Measurements from ENCODE around the gene IGHMBP2. TPM values are rescaled to one million over a fixed set of nuclear protein-coding genes. Genes with fewer than 3 reads are reported as not detected.
"Not testable (repeated sequence)": the region's sequence is repeated elsewhere in the genome, so short reads cannot be mapped to it uniquely, and the experiment has no call there.

Gene IGHMBP2
- 8.6 and 9.2 TPM in 2 replicates for total RNA-seq (2012; rRNA removed)

- Histone ChIP-seq H3K4me3 (ENCODE audit: low read length) (peak within 1 kb of the TSS; percentile 97), H3K9ac (ENCODE audit: low read depth, low read length) (peak within 1 kb of the TSS; percentile 94), H3K9me3 (replicated peaks; ENCODE audit: low read length) (no peaks in the 10 kb centered on the region), H3K4me2 (ENCODE audit: low read length) (peak within 1 kb of the TSS; percentile 92), H3K4me1 (ENCODE audit: control insufficient read depth, insufficient read depth, low read length) (peaks cover 15% of the 10 kb centered on the region), H3K27me3 (ENCODE audit: control insufficient read depth, insufficient read depth, low read length) (no peaks in the 10 kb centered on the region), H3K36me3 (ENCODE audit: insufficient read depth, low read length) (peaks cover 16% of the 10 kb centered on the region)
Observed at GRCh38 chr11:68903288-68904247, at the start of gene IGHMBP2, which contains the start of gene MRPL21. Gene IGHMBP2 (plus strand): TSS chr11:68903891. CDS start chr11:68903953, 62 bp downstream. Gene MRPL21 (minus strand): TSS chr11:68903832. CDS start chr11:68903810, 22 bp downstream.

DNA sequence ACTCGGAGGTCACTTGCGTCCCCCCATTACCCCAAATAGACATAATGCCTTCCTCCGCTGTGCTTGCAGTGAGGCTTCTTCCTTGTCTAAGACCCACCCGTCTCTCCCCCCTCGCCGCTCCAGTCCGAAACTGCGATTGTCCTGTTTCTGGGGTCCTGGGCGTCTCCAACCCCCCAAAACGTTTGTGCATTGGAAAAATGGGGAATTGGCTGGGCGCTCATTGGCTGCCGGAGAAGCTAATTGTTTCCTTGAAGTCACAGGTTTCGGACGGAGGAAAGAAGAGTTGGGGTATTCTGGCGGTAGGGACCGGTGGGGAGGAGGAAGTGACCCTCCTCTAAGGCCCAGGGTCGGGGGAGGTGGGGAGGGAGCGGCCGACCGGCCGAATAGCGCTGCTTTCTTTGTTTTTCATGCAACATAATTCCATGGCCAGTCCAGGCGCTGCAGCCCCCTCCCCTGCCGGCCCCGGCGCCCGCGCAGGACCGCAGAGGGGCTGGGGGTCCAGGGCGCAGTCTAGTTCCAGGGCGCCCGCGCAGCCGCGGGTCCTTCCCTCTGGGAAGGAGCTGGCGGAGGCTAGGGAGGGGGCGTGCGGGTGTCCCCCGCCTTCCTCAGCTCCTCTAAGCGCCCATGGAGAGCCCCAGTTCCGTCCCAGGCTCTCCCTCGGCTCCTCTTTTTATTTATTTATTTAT, 49.3 kb upstream of the IGHMBP2 start:
- no peak overlapping the region for H3K9ac ChIP-seq (ENCODE audit: low read depth, low read length)
- H3K4me1 ChIP-seq (ENCODE audit: control insufficient read depth, insufficient read depth, low read length): peaks cover 6% of the 10 kb centered on the region
- no peak overlapping the region for H3K4me3 ChIP-seq (ENCODE audit: low read length)
- no peaks in the 10 kb centered on the region for H3K9me3 ChIP-seq (replicated peaks; ENCODE audit: low read length)
- peaks cover 42% of the 10 kb centered on the region for H3K27me3 ChIP-seq (ENCODE audit: control insufficient read depth, insufficient read depth, low read length)
- no peaks in the 10 kb centered on the region for H3K36me3 ChIP-seq (ENCODE audit: insufficient read depth, low read length)
- peak overlapping the region; percentile 89 for H3K4me2 ChIP-seq (ENCODE audit: low read length)

- Histone ChIP-seq H3K9me3 (replicated peaks; ENCODE audit: low read length) (no peaks in the 10 kb centered on the region), H3K36me3 (ENCODE audit: insufficient read depth, low read length) (no peaks in the 10 kb centered on the region), H3K4me3 (ENCODE audit: low read length) (peak overlapping the region; percentile 69), H3K9ac (ENCODE audit: low read depth, low read length) (peak overlapping the region; percentile 46), H3K4me1 (ENCODE audit: control insufficient read depth, insufficient read depth, low read length) (peaks cover 6% of the 10 kb centered on the region), H3K27me3 (ENCODE audit: control insufficient read depth, insufficient read depth, low read length) (peaks cover 42% of the 10 kb centered on the region), H3K4me2 (ENCODE audit: low read length) (peak overlapping the region; percentile 89)
Observed at GRCh38 chr11:68855205-68855981, 48.3 kb upstream of the IGHMBP2 start.

DNA sequence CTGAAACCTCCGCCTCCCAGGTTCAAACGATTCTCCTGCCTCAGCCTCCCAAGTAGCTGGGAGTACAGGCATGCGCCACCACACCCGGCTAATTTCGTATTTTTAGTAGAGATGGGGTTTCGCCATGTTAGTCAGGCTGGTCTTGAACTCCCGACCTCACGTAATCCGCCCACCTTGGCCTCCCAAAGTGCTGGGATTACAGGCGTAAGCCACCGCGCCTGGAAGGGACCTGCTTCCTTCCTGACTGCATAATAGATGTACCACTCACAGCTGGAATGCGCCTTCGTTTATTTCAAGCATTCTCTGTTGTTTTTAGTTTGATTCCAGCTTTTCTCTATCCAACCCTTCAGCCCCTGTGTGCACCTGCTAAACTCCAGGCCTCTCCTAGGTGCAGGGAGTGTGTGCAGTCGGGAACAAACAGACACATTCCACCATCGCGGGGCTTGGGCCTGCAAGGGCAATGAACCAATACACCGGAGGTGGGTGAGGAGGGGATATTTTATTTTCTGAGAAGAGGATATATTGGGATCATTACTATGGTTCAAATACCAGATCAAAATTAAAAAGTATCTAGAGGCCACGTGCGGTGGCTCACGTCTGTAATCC, 47.2 kb upstream of the IGHMBP2 start:
- H3K9me3 ChIP-seq (replicated peaks; ENCODE audit: low read length); H3K4me3 ChIP-seq (ENCODE audit: low read length); H3K4me2 ChIP-seq (ENCODE audit: low read length); H3K9ac ChIP-seq (ENCODE audit: low read depth, low read length); H3K36me3 ChIP-seq (ENCODE audit: insufficient read depth, low read length); H3K4me1 ChIP-seq (ENCODE audit: control insufficient read depth, insufficient read depth, low read length): not testable (repeated sequence)
- peaks cover 35% of the 10 kb centered on the region for H3K27me3 ChIP-seq (ENCODE audit: control insufficient read depth, insufficient read depth, low read length)

DNA sequence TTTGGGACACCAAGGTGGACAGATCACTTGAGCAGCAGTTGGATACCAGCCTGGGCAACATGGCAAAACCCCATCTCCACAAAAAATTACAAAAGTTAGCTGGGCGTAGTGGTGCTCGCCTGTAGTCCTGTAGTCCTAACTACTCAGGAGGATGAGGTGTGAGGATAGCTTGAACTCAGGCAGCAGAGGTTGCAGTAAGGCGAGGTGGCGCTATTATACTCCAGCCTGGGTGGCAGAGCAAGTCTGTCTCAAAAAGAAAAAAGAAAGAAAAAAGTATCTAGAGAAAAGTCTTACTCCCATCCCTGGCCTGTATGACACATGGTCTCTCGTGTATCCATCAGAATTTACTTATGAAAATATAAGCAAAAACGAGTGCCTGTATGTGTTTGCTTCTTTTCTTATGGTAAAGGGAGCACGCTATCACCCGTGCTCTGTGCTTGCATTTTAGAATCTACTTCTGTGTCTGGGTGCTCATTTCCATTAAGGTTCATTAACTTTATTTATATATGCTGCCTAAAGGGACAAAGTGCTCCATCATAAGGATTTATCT, 46.6 kb upstream of the IGHMBP2 start:
- no peaks in the 10 kb centered on the region for H3K36me3 ChIP-seq (ENCODE audit: insufficient read depth, low read length)
- H3K9me3 ChIP-seq (replicated peaks; ENCODE audit: low read length): no peaks in the 10 kb centered on the region
- peaks cover 31% of the 10 kb centered on the region for H3K27me3 ChIP-seq (ENCODE audit: control insufficient read depth, insufficient read depth, low read length)
- H3K9ac ChIP-seq (ENCODE audit: low read depth, low read length): no peak overlapping the region
- H3K4me3 ChIP-seq (ENCODE audit: low read length): no peak overlapping the region
- peaks cover 6% of the 10 kb centered on the region for H3K4me1 ChIP-seq (ENCODE audit: control insufficient read depth, insufficient read depth, low read length)
- no peak overlapping the region for H3K4me2 ChIP-seq (ENCODE audit: low read length)

DNA sequence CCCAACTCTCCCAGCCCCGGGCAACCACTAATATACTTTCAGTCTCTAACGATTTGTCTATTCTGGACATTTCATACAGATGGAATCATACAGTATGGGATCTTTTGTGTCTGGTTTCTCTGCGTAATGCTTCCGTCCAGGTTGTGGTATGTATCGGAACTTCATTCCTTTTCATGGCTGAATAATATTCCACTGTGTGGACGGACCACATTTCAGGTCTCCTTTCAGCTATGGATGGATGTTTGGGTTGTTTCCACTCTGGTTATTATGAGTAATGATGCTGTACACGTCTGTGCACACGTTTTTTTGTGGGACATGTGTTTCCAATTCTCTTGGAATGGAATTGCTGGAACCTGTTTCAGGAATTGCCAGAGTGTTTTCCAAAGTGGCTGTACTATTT, 44.6 kb upstream of the IGHMBP2 start:
- Histone ChIP-seq H3K9me3 (replicated peaks; ENCODE audit: low read length) (peaks cover 7% of the 10 kb centered on the region), H3K36me3 (ENCODE audit: insufficient read depth, low read length) (no peaks in the 10 kb centered on the region), H3K4me2 (ENCODE audit: low read length) (no peak overlapping the region), H3K27me3 (ENCODE audit: control insufficient read depth, insufficient read depth, low read length) (peaks cover 14% of the 10 kb centered on the region), H3K4me1 (ENCODE audit: control insufficient read depth, insufficient read depth, low read length) (peaks cover 6% of the 10 kb centered on the region), H3K4me3 (ENCODE audit: low read length) (no peak overlapping the region), H3K9ac (ENCODE audit: low read depth, low read length) (no peak overlapping the region)

GRCh38 chr11:68862421-68862820, 41.3 kb upstream of the IGHMBP2 start:
- Histone ChIP-seq H3K4me3 (ENCODE audit: low read length) (no peak overlapping the region), H3K4me1 (ENCODE audit: control insufficient read depth, insufficient read depth, low read length) (no peaks in the 10 kb centered on the region), H3K4me2 (ENCODE audit: low read length) (no peak overlapping the region), H3K9me3 (replicated peaks; ENCODE audit: low read length) (peaks cover 9% of the 10 kb centered on the region), H3K36me3 (ENCODE audit: insufficient read depth, low read length) (no peaks in the 10 kb centered on the region), H3K9ac (ENCODE audit: low read depth, low read length) (no peak overlapping the region), H3K27me3 (ENCODE audit: control insufficient read depth, insufficient read depth, low read length) (peaks cover 8% of the 10 kb centered on the region)

DNA sequence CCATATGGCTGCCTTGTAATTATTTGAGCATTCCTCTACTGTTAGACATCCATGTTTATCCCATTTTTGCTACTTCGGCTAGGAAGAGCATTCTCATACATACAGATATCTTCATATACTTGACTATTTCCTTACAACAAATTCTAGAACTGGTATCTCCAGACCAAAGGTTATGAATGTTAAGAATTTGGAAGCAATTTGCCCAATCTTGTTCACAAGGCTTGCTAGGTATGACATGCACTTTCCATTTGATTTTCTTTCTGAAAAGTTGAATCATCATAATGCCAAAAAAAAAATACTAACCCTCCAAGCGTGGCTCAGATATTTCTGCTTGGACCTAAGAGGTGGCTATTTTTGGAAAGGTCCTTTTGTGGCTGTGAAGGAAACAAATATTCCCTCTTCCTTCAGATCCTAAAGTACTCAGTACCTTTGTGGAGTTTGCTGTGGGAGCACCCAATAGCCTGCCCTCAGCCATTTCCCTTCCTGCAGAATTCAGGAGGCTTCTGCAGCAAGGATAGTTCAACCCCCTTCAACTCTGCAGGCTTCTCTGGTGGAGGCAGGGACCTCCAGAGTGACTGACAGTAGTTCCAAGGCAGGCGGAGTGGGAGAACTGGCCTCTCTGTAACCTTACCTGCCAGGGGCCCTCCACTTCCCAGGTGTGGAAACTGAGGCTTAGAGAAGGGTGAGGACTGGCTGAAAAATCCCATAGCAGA, 40.0 kb upstream of the IGHMBP2 start:
- Histone ChIP-seq H3K9ac (ENCODE audit: low read depth, low read length) (no peak overlapping the region), H3K4me3 (ENCODE audit: low read length) (no peak overlapping the region), H3K36me3 (ENCODE audit: insufficient read depth, low read length) (no peaks in the 10 kb centered on the region), H3K4me1 (ENCODE audit: control insufficient read depth, insufficient read depth, low read length) (no peaks in the 10 kb centered on the region), H3K9me3 (replicated peaks; ENCODE audit: low read length) (peaks cover 9% of the 10 kb centered on the region), H3K27me3 (ENCODE audit: control insufficient read depth, insufficient read depth, low read length) (peaks cover 5% of the 10 kb centered on the region), H3K4me2 (ENCODE audit: low read length) (no peak overlapping the region)

- Histone ChIP-seq H3K9me3 (replicated peaks; ENCODE audit: low read length) (peaks cover 9% of the 10 kb centered on the region), H3K4me3 (ENCODE audit: low read length) (no peak overlapping the region), H3K36me3 (ENCODE audit: insufficient read depth, low read length) (no peaks in the 10 kb centered on the region), H3K4me2 (ENCODE audit: low read length) (no peak overlapping the region), H3K4me1 (ENCODE audit: control insufficient read depth, insufficient read depth, low read length) (no peaks in the 10 kb centered on the region), H3K9ac (ENCODE audit: low read depth, low read length) (no peak overlapping the region), H3K27me3 (ENCODE audit: control insufficient read depth, insufficient read depth, low read length) (peaks cover 14% of the 10 kb centered on the region)
Observed at GRCh38 chr11:68865241-68865640, 38.5 kb upstream of the IGHMBP2 start.

GRCh38 chr11:68867066-68867465, 36.6 kb upstream of the IGHMBP2 start:
- no peak overlapping the region for H3K4me2 ChIP-seq (ENCODE audit: low read length)
- no peak overlapping the region for H3K9ac ChIP-seq (ENCODE audit: low read depth, low read length)
- H3K36me3 ChIP-seq (ENCODE audit: insufficient read depth, low read length): no peaks in the 10 kb centered on the region
- no peaks in the 10 kb centered on the region for H3K4me1 ChIP-seq (ENCODE audit: control insufficient read depth, insufficient read depth, low read length)
- H3K4me3 ChIP-seq (ENCODE audit: low read length): no peak overlapping the region
- peaks cover 9% of the 10 kb centered on the region for H3K9me3 ChIP-seq (replicated peaks; ENCODE audit: low read length)
- H3K27me3 ChIP-seq (ENCODE audit: control insufficient read depth, insufficient read depth, low read length): peaks cover 22% of the 10 kb centered on the region

Measured in skeletal muscle satellite cell (primary cell).